Measurements from ENCODE around the gene ACE2.

The ACE2 gene

GRCh38 chrX:15511563-15511962 lies 89.2 kb downstream of the ACE2 start:
- DNase-seq (ENCODE audit: extremely low read depth, insufficient read length) = no peak
- Histone ChIP-seq H3K36me3 (ENCODE audit: control insufficient read depth, insufficient read depth, low read length) (no peaks in the 10 kb centered on the region), H3K4me3 (replicated peaks; ENCODE audit: low read depth, low read length) (no peak overlapping the region), H3K27me3 (replicated peaks; ENCODE audit: control insufficient read depth, insufficient read depth, low read length) (no peaks in the 10 kb centered on the region; the same call in 1 of the 2 replicates)
- no peak for TF ChIP-seq CTCF (IDR thresholded peaks at IDR 0.05; ENCODE audit: insufficient read depth, low read length, poor library complexity, severe bottlenecking)

All from GM06990 (cell line).